ENCODE results near the gene NOSTRIN.
A peak's percentile ranks its signal among the peaks of the same experiment; 100 is the strongest.
"Not testable (repeated sequence)": the region's sequence is repeated elsewhere in the genome, so short reads cannot be mapped to it uniquely, and the experiment has no call there.

The NOSTRIN gene, protein sequence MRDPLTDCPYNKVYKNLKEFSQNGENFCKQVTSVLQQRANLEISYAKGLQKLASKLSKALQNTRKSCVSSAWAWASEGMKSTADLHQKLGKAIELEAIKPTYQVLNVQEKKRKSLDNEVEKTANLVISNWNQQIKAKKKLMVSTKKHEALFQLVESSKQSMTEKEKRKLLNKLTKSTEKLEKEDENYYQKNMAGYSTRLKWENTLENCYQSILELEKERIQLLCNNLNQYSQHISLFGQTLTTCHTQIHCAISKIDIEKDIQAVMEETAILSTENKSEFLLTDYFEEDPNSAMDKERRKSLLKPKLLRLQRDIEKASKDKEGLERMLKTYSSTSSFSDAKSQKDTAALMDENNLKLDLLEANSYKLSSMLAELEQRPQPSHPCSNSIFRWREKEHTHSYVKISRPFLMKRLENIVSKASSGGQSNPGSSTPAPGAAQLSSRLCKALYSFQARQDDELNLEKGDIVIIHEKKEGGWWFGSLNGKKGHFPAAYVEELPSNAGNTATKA

DNA sequence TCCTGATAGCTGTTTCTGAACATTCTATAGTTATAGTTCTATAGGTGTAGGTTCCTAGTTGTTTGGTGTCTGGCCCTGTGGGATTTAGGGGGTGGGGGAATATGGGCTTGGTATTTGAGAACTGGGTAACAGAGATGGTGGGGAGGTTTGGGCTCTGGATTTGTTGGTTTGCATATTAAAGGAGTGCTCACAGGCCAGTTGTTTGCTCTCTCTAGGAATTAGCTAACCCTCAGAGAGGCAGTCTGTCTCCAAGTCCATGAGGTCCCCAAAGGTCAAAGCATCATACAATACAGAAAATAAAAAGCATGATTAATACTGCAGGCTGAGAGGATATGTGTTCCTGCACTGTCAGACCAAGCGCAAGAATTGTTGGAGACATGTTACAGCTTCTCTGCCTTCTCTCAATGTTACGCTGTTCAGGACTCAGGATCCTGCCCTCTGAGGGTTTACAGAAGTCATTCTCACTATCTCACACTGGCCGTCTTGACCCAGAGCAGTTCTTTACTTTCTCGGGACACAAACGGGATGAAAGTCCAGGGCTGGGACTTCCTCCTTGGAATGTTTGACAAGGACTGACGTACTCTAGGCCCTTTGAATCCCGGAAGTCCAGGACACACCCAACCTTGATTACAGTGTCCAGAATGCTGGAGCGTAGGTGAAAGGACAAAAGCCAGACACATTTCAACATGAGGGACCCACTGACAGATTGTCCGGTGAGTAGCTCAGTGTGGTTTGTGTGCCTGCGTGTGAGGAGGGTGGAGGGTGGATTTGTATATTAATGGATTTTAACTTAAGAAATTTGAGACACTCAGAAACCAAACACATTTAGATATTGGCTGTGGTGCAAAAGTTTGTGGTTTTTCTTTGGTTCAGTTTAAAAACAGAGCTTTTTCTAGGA, at the start of gene NOSTRIN:
NOSTRIN (plus strand) TSS at position 677 of the 898 bp plus-strand sequence; CDS start at position 687, 10 bp downstream.
- no peak for DNase-seq

DNA sequence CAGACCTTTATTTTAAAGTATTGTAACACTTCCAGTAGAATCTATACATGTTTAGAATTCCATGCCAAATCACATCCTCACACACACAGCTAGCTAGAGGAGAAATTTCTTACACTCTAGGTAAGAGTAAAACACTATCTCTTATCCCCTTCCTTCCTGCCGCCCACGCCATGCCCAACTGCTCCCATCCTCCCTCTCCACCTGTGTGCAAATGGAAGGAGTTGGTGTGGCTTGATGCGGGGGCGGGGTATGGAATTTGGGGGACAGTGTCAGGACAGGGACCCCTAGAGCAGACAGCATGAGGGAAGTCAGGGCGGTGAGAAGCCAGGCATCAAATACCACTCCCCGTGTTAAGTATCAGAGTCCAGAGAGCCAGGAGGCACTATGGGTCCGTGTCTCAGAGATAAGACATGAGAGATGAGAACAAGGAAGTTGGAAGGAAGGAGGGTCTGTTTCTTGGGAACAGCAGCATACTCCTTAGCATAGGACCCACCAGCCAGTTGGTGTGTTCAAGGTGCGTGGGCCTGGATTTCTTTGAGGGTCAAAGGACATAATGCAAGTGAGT, 48.6 kb upstream of the NOSTRIN start:
- DNase-seq = no peak

DNA sequence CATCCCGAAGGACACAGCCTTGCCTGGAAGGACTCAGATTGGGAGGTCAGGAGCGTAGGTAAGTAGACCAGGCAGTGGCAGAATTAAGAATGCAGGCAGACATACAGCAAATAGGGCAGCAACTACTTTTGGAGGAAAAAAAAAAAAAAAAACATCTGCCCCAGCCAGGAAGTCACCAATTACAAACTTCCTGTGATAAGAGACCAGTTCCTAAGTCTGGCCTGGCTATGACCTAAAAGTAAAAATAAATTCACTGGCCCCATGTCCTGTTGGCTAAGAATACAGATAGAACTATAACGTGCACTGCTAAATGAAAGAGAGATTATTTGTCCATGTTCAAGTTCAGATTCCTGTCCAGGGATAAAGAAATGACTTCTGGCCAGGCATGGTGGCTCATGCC, 45.2 kb upstream of the NOSTRIN start:
- no peak for DNase-seq

DNA sequence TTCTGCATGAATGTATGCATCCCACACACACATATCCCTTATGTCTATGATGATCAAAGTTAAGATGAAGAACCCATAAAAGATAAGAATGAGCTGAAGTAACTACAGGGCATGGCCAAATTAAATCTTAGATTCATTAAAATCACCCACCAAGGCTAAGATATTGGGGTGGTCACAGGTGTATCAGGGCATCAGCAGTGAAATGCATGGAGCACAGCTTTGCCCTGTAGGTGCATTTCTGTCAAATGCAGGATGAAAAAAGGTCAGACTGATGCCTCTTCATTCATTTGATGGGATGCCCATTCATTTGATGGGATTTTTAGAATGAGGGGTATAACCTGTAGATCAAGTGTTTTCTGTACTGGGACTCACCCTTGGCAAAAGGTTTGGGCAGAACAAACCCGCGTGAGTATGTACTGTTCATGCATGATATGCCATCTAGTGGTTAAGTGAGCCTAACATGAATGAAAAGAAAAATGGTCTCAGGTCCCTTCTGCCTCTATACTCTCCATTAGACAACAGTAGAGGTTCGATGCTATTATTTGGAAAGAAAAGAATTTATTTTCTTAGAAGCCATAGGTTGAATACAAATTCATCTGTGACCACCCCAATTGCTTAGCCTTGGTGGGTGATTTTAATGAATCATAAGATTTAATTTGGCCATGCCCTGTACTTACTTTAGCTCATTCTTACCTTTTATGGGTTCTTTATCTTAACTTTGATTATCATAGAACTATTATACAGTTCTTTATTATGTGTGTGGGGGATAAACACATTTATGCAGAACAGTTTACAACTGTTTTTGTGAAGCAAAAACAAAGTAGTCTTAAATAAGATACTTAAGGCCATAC, 43.2 kb upstream of the NOSTRIN start:
- no peak for DNase-seq

DNA sequence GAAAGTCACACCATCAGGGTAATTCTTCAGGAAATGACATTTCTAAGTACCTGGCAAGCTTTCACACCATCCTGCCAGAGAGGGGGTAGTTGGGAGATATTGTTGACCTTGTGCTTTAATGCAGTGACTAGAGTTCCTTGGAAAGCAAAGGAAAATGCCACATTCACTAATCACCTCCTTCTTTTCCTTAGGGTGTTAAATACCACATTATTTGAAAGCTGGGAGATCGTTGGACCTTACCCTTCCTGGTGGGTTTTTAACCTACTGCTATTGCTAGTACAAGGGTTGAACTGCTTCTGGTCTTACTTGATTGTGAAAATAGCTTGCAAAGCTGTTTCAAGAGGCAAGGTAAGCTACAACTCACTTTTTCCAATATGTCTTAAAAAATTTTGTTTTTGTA, 37.0 kb upstream of the NOSTRIN start:
- no peak for DNase-seq

DNA sequence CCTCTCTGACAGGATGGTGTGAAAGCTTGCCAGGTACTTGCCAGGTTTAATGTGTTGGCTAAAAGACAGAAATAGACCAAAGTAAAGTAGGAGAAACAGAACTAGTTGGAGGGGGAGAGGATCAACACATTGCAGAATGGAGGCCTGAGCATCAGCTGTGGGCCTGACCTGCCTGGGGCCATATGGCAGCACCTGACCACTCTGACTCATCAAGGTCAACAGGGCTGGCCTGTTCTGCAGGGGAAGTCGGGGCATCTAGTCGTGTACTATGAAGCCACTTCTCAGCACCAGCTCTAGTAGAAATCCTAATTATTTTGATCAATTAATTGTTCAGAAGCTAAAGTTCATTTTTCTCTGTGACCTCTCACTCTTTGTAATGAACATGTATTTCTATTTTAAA, 35.8 kb upstream of the NOSTRIN start:
- no peak for DNase-seq

DNA sequence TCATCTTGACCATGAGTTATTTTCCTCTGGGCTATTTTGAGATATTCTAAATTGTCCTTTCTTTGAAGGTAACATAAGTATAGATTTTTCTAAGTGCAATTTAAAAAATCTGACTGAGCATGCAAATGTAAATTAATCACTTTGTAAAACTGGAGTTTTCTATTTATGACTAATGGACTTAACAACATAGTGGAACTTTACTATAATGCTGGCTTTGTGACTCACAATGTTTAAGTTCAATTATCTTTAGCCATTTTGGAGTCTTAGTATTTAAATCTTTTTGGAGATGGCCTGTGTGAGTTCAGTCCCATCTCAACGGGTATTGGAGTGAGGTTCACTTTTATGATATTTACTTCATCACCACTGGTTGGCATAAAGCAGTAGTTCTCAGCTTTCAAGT, 35.2 kb upstream of the NOSTRIN start:
- no peak for DNase-seq

DNA sequence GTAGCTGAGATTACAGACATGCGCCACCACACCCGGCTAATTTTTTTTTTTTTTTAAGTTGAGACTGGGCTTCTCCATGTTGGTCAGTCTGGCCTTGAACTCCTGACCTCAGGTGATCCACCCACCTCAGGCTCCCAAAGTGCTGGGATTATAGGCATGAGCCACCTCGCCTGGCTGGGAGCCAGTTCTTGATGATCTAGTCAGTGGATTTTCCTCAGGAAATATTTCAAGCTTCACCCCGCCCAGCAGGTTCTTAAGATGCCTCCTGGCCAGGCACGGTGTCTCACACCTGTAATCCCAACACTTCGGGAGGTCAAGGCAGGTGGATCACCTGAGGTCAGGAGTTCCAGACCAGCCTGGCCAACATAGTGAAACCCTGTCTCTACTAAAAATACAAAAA, 34.1 kb upstream of the NOSTRIN start:
- not testable (repeated sequence) for DNase-seq

DNA sequence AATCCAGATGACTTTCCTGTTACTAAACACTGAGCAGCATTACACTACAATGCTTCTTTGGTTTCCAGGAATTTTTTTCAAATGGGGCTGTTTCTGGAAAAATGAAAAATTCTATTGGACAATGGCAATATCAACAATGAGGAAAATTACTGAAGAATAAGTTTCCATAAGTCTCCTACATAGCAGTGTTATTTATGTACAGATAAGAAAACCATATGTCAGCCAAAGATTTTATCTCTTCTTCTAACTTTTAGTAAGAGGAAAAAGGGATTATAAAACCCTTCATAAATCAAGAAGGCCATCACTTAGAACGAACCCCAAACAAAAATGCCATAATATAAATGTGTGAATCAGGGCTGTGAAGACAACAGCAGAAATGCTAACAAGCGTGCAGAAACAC, 31.6 kb upstream of the NOSTRIN start:
- DNase-seq = no peak

DNA sequence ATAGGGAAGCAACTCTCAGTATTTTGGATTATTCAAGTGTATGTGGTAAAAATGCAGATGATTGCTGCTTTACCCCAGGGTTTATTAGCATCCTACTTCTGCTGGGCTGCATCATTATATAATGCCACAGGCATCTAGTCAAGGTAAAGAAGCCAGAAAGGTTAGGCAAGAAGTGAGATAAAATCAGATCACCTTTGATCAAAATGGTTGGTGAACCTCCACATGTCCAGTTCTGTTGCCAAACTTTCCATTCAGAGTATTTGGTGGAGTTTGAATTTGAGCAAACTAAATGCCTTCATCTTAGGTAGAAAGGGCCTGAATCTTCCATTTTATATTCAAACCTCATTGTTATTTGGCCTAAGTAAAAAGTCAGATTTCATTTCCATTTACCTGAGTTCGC, 29.7 kb upstream of the NOSTRIN start:
- DNase-seq = no peak

DNA sequence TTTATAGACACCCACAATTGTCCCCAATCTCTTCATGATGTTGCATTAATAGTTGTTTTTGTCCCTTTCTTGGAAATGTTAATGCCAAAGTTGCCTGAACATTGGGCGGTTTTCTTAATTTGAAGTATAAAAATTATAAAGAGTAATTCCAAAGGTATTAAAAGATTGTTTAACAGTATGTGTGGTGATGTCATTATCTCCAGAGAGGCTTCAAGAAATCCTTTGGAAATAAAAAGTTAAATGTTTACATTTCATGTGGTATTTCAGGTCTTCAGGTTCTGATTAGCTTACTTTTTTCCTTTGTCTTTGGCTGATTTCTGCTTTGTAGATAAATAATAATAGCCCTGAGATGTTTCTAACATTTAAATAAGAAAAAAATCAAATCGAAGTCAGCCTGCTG, 29.3 kb upstream of the NOSTRIN start:
- DNase-seq = no peak

DNA sequence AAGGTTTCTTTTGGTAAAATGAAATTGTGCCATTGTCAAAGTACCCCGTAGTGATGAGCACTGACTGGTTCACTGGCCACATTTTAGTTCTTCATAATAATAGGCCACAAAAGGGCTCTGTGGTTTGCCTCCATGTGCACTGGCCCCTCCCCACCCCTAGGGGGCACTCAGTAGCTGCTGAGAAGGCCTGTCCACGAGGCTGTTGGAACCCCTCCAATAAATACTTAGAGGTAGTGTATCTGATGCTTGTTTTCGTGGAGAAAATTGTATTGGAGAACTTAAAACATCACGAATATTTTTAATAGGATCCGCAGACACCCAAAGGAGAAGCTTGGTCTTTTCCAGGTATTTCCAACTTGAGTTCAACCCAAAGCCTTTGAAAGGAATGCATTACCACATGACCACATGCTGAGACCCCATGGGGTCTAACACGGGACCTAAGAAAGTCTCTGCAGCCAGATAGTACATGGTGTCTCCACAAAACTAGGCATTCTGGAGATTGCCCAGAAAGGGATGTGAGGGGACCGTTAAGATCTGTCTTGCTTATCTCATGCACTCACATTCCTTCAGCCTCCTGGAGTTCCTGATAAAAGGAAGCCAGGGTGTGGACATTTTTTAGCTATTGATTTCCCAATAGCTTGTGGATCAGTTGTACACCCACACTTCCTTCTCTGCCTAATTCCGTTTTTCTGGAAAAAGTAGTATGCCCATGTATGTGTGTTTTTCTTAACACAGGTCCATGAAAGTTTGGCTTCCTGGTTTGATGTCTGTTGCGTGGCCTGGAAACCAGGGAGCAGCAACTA, 28.5 kb upstream of the NOSTRIN start:
- peak; percentile 62 for DNase-seq

DNA sequence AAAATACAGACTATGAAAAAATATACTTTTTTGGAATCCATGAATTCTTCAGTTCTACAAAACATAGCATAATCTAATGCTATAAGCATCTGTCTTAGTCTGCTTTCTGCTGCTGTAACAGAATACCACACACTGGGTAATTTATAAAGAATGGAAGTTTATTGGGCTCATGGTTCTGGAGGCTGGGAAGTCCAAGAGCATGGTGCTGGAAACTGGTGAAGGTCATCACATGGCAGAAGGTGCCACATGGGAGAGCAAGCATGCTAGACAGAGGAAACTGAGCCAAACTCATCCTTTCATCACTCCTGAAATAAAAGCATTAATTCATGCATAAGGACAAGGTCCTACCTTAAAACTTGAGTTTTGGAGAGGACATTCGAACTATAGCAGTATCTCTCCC, 26.6 kb upstream of the NOSTRIN start:
- no peak for DNase-seq

DNA sequence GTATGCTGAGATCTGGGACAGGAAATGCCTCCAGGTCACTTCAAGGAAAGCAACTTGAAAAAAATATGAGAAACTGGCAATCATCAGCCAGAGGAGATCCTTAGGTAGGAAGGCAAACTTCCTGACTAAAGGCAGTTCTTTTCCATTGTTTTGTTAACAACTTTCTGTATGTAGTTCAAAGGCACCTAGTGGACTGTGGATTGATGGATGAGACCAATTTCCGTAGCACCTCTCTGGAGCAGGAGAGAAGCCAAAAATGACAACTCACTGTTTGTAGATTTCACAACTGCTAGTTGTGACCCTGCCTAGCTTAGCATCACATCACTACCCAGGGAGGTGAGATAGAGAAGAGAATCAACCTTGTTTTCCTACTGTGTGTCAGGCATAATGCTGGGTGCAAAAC, 21.8 kb upstream of the NOSTRIN start:
- no peak for DNase-seq

DNA sequence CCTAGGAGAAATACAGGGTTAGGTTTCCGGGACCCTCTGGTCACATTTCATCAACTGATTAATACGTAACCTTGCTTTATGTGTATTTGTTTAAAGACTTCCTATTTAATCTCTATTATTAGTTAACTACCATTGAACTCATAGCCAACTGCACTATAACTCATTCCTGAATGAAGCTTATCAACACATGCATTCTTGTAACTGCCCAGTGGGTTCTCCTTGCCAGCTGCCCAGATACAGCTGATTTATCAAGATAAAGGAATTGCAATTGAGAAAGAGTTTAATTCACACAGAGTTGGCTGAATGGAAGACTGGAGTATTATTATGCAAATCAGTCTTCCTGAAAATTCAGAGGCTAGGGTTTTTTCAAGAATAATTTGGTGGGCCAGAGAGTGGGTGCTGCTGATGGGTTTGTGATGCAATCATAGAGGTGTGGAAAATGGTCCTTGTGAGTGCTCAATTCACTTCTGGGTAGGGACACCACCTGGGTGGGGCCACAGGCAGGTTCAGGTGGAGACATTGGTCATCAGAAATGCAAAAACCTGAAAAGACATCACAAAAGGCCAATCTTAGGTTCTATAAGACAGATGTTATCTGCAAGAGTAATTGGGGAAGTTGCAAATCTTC, 21.1 kb upstream of the NOSTRIN start:
- no peak for DNase-seq

DNA sequence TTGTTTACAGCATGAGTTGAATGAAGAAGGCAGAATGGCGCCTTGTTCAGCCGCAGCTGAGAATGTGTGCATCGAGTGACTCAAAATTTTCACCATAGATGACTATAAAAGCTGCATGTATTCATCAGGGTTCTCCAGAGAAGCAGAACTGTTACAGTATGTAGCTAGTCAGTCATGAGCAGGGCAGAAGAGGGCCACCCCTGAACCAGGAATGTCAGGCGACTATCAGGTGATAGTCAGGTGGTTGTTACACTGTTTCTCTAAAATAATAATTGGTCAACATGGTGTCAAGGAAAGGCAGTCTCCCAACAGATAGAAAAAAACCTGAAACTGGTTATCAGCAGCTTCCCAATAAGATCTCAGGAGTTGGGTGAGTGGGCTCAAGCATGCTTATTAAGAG, 20.2 kb upstream of the NOSTRIN start:
- no peak for DNase-seq

DNA sequence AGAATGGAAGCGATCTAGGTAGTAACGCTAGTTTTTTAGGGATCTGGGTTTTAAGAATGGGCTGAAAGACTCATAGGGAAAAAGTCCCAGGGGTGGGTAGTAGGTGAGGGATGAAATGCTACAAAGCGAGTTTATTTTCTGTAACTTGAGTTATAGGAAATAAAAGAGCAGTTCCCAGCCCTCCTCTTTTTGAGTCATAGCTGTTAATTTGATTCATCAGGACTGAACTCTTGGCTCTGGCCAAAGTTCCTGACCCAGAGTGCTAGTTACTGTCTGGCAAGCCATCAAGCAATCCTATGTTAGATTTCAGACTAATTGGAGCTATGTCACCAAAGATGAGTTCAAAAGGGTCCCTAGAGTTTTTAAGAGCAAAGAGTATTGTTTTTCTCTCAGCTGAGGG, 17.4 kb upstream of the NOSTRIN start:
- no peak for DNase-seq

DNA sequence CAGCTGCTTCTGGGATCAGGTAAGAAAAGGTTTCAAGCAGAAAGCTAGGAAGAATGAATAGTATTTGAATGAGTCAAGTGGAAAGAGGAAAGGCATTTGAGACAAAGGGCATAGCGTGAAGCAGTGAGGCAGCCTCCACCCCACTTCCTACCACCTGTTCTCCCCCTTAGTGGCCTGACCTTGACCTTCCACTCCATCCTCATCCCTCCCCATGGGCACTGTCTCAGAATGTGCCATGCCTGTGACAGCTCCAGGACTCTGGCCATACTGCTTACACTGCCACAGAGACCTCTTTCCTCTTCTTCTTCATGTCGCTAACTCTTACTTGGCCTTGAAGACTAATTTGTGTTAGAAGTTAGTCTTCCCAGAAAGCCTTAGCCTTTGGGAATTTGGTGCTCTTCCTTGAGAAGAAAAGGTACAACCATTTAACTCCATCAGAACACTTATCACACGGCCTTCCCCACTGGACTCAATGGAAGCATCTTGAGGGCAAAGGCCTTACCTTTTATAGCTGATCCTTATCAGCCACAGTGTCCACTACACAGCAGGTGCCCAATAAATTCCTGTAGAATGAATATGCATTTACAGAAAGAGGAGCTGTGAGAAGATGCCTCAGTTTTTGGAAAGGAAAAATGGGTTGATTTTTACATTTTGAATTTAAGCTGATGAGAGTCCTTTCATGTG, 15.2 kb upstream of the NOSTRIN start:
- no peak for DNase-seq

DNA sequence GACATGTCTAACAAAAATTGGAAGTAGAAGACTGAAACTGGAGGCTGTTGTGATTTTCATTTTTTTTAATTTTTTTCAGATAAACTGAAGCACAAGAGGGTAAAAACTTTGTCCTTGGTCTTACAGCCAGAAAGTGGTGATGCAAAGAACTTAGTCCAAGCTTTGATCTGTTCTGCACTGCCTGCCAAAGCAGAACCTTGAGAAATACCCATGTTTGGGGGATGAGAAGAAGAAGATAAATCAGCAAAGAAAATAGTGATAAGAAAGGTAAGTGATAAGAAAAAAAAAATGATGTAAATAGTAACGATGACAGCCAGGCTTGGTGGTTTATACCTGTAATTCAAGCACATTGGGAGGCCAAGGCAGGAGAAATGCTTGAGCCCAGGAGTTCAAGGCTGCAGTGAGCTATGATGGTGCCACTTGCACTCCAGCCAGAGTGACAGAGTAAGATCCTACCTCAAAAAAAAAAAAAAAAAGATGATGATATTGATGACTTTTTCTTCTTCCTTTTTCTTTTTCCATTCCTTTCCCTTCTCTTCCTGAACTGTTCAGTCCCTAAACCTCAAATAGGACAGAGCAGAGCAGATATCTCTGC, 14.6 kb upstream of the NOSTRIN start:
- no peak for DNase-seq

DNA sequence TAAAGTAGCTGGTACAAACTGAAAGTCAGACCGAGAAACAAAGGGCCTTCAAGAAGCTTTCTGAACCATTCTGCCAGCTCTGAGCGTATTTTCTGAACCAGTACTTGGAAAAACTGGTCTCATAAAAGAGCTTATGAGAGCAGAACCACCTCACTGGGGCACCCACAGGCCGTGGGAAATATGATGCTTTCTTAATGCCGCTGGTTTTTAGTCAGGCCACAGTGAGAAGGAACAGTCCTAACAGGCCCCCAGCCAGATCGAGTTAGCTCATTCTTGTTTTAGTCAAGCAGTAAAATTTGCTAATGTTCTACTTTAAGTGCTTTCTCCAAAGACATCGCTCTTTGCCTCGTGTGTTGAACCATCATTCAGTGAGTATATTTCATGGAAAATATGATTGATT, 12.7 kb upstream of the NOSTRIN start:
- no peak for DNase-seq

Measured in activated CD8-positive, alpha-beta memory T cell treated with anti-CD3 and anti-CD28 coated beads, Interleukin-2, amount 50 U/mL, for 48 hours (primary cell).